Measurements from ENCODE around the gene ANKRD45.
A peak's percentile ranks its signal among the peaks of the same experiment; 100 is the strongest.
"Not testable (repeated sequence)": the region's sequence is repeated elsewhere in the genome, so short reads cannot be mapped to it uniquely, and the experiment has no call there.

The ANKRD45 gene

GRCh38 chr1:173669491-173669941, at the start of gene ANKRD45:
TSS of gene ANKRD45 (minus strand) at chr1:173669851. CDS start at chr1:173659418, 10,433 bp downstream.
- DNase-seq = no peak

- DNase-seq = no peak
Measured at GRCh38 chr1:173717238-173717637, 47.6 kb upstream of the ANKRD45 start.

- DNase-seq = no peak
Measured at GRCh38 chr1:173715538-173715844, 45.8 kb upstream of the ANKRD45 start.

- peak; percentile 80 to 84 for DNase-seq
Measured at GRCh38 chr1:173714759-173715537, 45.3 kb upstream of the ANKRD45 start, which contains the start of gene KLHL20. TSS of gene KLHL20 (plus strand) at chr1:173714981. CDS start at chr1:173716044, 1,063 bp downstream.

GRCh38 chr1:173714441-173714758, 44.7 kb upstream of the ANKRD45 start:
- no peak for DNase-seq

- DNase-seq = no peak
Measured at GRCh38 chr1:173708787-173709186, 39.1 kb upstream of the ANKRD45 start.

GRCh38 chr1:173705117-173705516, 35.5 kb upstream of the ANKRD45 start:
- no peak for DNase-seq

- no peak for DNase-seq
Measured at GRCh38 chr1:173702736-173703135, 33.1 kb upstream of the ANKRD45 start.

- not testable (repeated sequence) for DNase-seq
Measured at GRCh38 chr1:173701299-173701698, 31.6 kb upstream of the ANKRD45 start.

- no peak for DNase-seq
Measured at GRCh38 chr1:173693238-173693637, 23.6 kb upstream of the ANKRD45 start.

GRCh38 chr1:173688300-173688699, 18.6 kb upstream of the ANKRD45 start:
- no peak for DNase-seq

GRCh38 chr1:173685121-173685520, 15.5 kb upstream of the ANKRD45 start:
- DNase-seq = not testable (repeated sequence)

GRCh38 chr1:173683838-173684237, 14.2 kb upstream of the ANKRD45 start:
- not testable (repeated sequence) for DNase-seq

GRCh38 chr1:173682184-173682583, 12.5 kb upstream of the ANKRD45 start:
- no peak for DNase-seq

GRCh38 chr1:173680152-173680551, 10.5 kb upstream of the ANKRD45 start:
- not testable (repeated sequence) for DNase-seq

- not testable (repeated sequence) for DNase-seq
Measured at GRCh38 chr1:173674496-173674895, 4.8 kb upstream of the ANKRD45 start.

- DNase-seq = no peak
Measured at GRCh38 chr1:173666646-173667045, 3.0 kb downstream of the ANKRD45 start.

- DNase-seq = no peak
Measured at GRCh38 chr1:173663159-173663558, 6.5 kb downstream of the ANKRD45 start.

GRCh38 chr1:173661763-173662162, 7.9 kb downstream of the ANKRD45 start:
- DNase-seq = no peak

GRCh38 chr1:173661271-173661670, 8.4 kb downstream of the ANKRD45 start:
- no peak for DNase-seq

- no peak for DNase-seq
Measured at GRCh38 chr1:173660306-173660705, 9.3 kb downstream of the ANKRD45 start.

- DNase-seq = no peak
Measured at GRCh38 chr1:173648880-173649605, 20.6 kb downstream of the ANKRD45 start.

- DNase-seq = no peak
Measured at GRCh38 chr1:173646656-173647055, 23.0 kb downstream of the ANKRD45 start.

- not testable (repeated sequence) for DNase-seq
Measured at GRCh38 chr1:173642450-173643139, 27.1 kb downstream of the ANKRD45 start.

Data from stimulated activated CD4-positive, alpha-beta T cell treated with anti-CD3 and anti-CD28 coated beads, Interleukin-2, amount 100 ng/mL, for 48 hours (primary cell).